Retinal pigment epithelial cell (primary cell): ENCODE measurements around the gene ZAP70.

Source experiments
- DNase-seq: peaks from one replicate; pipeline ENCODE4 v3.0.0-alpha.2; 2010; ENCODE audit warnings: low read depth
- H3K4me3 ChIP-seq: 2 replicates; pipeline ENCODE4 v1.5.1; 2011; ENCODE audit warnings: mild to moderate bottlenecking, low read length, control low read depth, moderate library complexity
- CTCF ChIP-seq: conservative IDR thresholded peaks from 2 replicates; pipeline ENCODE4 v1.5.1; 2011; ENCODE audit warnings: low read depth, low read length, control low read depth, inconsistent platforms

ZAP70 gene

DNA sequence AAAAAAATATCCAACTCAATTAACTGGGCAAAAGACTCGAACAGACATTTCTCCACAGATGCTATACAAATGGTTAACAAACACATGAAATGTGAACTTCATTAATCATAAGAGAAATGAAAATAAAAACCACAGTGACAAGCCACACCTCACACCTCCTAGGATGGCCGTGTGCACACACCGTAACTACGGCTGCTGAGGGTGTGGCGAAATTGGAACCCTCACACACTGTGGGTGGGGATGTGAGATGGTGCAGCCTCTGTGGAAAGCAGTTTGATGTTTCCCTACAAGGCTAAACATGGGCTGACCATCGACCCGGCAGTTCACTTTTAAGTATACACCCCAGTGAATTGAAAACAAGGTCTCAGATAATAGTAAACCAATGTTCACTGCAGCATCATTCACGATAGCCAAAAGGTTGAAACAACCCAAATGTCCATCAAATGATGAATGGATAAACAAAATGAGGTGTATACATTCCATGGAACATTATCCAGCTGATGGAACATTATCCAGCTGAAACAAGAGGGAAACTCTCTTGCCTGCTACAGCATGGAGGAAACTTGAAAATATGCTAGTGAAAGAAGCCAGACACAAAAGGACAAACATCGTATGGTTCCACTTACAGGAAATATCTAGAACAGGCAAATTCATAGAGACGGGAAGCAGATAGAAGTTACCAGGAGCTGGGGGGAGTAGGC, 32.2 kb downstream of the ZAP70 start:
- no peak overlapping the region for H3K4me3 ChIP-seq
- DNase-seq = no peak
- no peak for TF ChIP-seq CTCF

DNA sequence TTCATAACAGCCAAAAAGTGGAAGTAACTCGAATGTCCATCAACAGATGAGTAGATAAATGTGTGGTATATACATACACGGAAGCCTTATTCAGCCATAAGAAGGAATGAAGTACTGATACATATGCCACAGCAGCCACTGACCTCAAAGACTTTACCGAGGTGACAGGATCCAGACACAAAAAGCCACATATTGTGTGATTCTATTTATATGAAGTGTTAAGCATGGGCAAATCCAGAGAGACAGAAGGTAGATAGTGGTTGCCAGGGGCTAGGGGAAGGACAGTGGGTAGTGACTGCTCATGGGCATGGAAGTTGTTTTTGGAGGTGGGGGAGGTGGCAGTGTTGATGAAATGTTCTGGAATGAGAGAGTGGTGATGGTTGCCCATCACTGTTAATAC, 33.9 kb downstream of the ZAP70 start:
- no peak for DNase-seq
- H3K4me3 ChIP-seq = no peak overlapping the region
- TF ChIP-seq CTCF = no peak

- no peak overlapping the region for H3K4me3 ChIP-seq
- DNase-seq = no peak
- TF ChIP-seq CTCF = no peak
These were observed 34.3 kb downstream of the ZAP70 start for GRCh38 chr2:97747716-97748115.

- TF ChIP-seq CTCF = no peak
- no peak overlapping the region for H3K4me3 ChIP-seq
- no peak for DNase-seq
These were observed 36.2 kb downstream of the ZAP70 start for GRCh38 chr2:97749581-97749980.

GRCh38 chr2:97750017-97750416, 36.6 kb downstream of the ZAP70 start:
- DNase-seq = no peak
- TF ChIP-seq CTCF = no peak
- H3K4me3 ChIP-seq = no peak overlapping the region

GRCh38 chr2:97751752-97752151, 38.4 kb downstream of the ZAP70 start:
- H3K4me3 ChIP-seq = no peak overlapping the region
- DNase-seq = peak; percentile 34
- TF ChIP-seq CTCF = no peak
